Astrocyte of the spinal cord (primary cell): ENCODE results near the gene ARHGAP25.

Source experiments
- DNase-seq: peaks from one replicate; pipeline ENCODE4 v3.0.0; 2011; ENCODE audit warnings: low read depth, low spot score
- H3K4me3 ChIP-seq: 2 replicates; pipeline ENCODE4 v1.5.1; 2011; ENCODE audit warnings: low read depth, mild to moderate bottlenecking, low read length, moderate library complexity
- in situ Hi-C: cut with HindIII; loops from 2 replicates; pipeline ENCODE4 v1.10.0; 2017; ENCODE audit warnings: low sequenced_read_pairs
- TF ChIP-seq, protein P1 (sequence below): IDR thresholded peaks from 2 replicates; pipeline ENCODE4 v1.5.1; 2012; ENCODE audit warnings: low read depth, mild to moderate bottlenecking, low read length, inconsistent platforms

The ARHGAP25 gene

DNA sequence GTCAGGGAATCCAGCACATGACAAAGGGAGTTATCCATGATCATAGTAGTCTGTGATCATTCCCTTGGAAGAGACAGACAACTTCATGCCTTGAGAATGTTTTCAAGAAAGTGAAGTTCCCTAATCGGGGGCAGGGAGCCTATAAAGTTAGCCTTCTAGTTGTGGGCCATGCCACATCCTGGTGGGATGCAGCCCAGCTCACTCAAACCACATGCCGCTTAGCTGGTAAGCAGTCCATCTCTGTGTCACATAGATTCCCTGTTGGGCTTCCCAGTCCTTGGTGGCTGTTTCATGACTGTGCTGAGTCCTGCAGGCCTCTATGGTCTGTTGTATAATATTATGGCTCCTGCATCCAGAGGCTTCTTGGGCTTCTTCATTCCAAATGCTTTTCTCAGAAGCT, 11.4 kb upstream of the ARHGAP25 start:
- no peak overlapping the region for H3K4me3 ChIP-seq
- no peak for DNase-seq
- in situ Hi-C loops, result no loop called here
- TF ChIP-seq, protein P1, sequence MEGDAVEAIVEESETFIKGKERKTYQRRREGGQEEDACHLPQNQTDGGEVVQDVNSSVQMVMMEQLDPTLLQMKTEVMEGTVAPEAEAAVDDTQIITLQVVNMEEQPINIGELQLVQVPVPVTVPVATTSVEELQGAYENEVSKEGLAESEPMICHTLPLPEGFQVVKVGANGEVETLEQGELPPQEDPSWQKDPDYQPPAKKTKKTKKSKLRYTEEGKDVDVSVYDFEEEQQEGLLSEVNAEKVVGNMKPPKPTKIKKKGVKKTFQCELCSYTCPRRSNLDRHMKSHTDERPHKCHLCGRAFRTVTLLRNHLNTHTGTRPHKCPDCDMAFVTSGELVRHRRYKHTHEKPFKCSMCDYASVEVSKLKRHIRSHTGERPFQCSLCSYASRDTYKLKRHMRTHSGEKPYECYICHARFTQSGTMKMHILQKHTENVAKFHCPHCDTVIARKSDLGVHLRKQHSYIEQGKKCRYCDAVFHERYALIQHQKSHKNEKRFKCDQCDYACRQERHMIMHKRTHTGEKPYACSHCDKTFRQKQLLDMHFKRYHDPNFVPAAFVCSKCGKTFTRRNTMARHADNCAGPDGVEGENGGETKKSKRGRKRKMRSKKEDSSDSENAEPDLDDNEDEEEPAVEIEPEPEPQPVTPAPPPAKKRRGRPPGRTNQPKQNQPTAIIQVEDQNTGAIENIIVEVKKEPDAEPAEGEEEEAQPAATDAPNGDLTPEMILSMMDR, result no peak

DNA sequence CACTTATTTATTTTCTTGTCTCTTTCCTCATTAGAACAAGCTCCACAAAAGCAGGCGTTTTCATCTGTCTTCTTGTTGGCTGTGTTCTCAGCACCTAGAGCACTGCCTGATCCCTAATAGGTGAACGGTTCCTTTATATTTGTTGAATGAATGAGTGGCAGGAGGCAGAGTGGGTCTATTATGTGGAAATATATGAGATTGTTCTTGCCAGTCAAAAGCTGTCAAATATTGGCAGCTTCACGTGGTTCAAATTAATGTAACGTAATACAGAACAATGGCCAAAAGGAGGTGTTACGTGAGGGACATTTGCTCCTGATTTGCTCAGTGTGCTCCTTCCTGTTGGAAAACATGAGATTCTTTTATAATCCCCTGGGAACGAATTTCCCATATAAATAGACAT, 8.5 kb upstream of the ARHGAP25 start:
- H3K4me3 ChIP-seq, result no peak overlapping the region
- DNase-seq, result no peak
- in situ Hi-C loops, result no loop called here
- TF ChIP-seq, protein P1, result no peak

DNA sequence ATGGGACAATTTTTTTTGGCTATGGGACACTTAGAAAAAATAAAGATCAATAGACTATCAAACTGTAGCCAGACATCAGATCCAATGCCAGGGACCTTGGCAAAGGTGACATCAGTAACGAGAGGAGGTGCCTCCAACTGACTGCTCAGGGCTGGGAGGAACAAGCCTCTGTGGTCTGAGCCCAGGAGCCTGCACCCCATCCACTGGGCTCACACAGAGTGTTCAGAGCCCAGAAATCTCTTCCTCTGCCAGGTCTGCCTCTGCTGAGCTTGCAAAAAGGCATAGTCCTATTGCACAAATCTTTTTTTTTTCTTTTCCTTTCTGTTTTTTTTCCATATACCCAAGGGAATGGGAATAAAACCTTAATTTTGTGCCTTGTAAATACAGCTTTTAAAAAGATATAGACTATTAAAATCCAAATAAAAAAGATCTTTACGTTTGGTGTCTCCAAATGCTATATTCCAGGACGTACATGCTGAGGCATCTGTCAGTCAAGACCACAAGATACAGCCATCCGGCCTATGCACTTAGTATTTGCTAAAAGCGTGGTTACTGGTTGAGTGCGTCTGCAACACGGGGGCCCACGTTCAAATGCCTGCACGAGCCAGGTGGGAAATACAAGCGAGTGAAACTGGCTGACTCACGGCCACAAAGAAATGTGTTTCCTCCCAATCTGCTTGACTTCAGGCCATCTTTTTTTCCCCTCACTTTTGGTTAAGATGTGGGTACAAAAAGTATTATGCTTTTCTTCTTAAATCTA, 7.8 kb upstream of the ARHGAP25 start:
- no peak overlapping the region for H3K4me3 ChIP-seq
- TF ChIP-seq, protein P1, result no peak
- in situ Hi-C loops, result no loop called here
- peak; percentile 38 for DNase-seq

DNA sequence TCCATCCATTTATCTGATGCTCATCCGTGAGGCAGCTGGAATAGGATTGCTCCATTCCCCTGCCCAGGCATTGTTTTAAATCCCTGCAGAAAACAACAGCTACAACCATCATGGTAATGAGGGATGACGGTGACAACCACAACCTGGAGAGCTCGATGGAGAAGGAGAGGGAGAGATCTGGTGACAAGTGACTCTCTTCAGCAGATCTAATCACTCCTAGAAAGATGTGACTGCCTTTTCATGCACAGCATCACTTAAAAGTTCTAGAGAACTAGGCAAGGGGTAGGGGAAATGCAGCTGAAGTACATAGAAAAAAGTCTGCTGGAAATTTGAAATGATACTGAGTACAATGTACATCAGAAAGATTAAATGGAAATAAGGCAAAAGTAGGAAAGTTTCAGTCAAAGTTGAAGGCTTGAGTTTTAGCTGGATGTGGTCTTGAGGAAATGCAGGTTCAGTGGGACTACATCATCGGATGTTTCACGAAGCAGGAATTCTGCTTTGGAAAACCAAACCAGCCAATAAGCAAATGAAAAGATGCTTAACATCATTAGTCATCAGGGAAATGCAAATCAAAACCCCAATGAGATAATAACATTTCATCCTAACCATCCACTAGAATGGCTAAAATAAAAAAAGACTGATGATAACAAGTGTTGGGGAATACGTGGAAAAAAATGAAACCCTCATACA, 6.8 kb upstream of the ARHGAP25 start:
- peak; percentile 71 for DNase-seq
- TF ChIP-seq, protein P1, result no peak
- no peak overlapping the region for H3K4me3 ChIP-seq
- in situ Hi-C loops, result no loop called here

DNA sequence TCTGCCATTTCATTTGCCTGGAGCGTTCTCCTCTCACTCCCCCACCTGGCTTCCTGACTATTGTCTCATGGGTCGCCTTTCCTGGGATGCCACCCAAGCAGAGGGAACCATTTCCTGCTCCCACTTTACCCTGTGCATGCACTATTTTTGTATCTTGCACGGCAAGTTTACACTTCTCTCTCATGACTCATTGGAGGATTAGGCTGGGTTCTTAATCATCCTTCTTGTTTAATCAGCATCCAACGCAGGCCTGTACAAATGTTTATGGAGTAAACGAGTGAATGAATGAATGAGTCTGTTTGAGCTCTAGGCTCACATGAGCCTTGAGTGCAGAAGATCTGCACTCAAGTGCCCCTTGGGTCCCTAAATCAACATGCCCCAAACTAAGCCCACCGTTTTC, 3.8 kb upstream of the ARHGAP25 start:
- no peak for DNase-seq
- TF ChIP-seq, protein P1, result no peak
- H3K4me3 ChIP-seq, result no peak overlapping the region
- in situ Hi-C loops, result no loop called here

DNA sequence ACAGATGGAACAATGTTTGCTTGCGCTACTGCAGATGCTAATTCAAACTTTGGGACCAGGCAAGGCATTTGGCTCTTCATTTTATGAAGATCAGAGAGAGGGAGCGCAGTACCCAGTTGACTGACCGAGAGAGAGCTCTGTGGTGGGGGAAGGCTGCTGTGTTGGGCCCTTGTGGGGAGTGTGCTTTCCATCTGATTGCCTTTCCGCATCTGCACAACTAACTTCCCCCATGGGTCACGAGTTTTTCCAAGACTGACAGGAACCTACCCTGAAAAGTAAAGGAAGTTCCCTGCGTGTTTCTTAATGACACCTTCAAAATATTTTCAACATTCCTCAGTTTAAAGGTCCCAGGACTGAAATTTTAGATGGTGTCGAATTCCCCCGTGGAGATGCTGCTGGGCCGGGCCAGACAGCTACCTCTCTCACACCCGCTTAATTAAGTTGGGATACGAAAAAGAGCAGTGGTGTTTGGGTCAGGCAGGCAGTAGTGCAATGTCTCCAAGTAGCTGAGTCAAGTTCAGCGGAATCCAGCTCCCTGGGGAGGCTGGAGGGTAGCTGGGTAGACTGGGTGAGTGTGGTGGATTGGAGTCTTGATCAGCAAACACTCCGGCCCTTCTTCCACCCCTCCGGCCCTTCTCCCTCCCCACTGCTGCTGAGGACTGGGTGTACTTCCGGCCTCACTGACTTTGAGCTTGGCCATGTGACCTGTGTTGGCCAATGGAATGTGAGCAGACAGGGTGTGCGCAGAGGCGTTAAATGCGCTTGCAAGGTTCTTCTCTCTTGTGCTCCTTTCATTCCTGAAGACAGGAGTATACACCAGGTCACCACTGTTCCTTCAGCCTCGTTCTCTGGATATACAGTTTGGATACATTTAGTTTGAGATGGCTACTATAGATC, 2.3 kb upstream of the ARHGAP25 start:
- H3K4me3 ChIP-seq, result no peak overlapping the region
- in situ Hi-C loops, result no loop called here
- no peak for DNase-seq
- TF ChIP-seq, protein P1, result no peak
